Endodermal cell (in vitro differentiated cells): Measurements from ENCODE around the gene COL5A2. TPM values are rescaled to one million over a fixed set of nuclear protein-coding genes. Genes with fewer than 3 reads are reported as not detected.

ENCODE experiments used
- DNase-seq: peaks from one replicate; pipeline ENCODE4 v3.0.0-alpha.2; 2017
- H3K27ac ChIP-seq: 2 replicates; pipeline ENCODE4 v1.5.1; 2013; ENCODE audit warnings: mild to moderate bottlenecking, low read depth, low read length, moderate library complexity
- H3K27me3 ChIP-seq: 2 replicates; pipeline ENCODE4 v1.6.1; 2013; ENCODE audit warnings: mild to moderate bottlenecking, low read length, moderate library complexity; ENCODE audit not compliant: insufficient read depth, control insufficient read depth, poor library complexity, severe bottlenecking
- H3K36me3 ChIP-seq: 2 replicates; pipeline ENCODE4 v1.7.0; 2013; ENCODE audit warnings: mild to moderate bottlenecking, low read length, moderate library complexity; ENCODE audit not compliant: control insufficient read depth, insufficient read depth
- H3K4me1 ChIP-seq: one replicate; pipeline ENCODE4 v1.7.0; 2013; ENCODE audit warnings: low read length; ENCODE audit not compliant: control insufficient read depth, insufficient read depth
- H3K4me3 ChIP-seq: 2 replicates; pipeline ENCODE4 v1.5.1; 2013; ENCODE audit warnings: mild to moderate bottlenecking, low read length, moderate library complexity
- H3K9ac ChIP-seq: 2 replicates; pipeline ENCODE4 v1.6.1; 2013; ENCODE audit warnings: mild to moderate bottlenecking, low read length, moderate library complexity; ENCODE audit not compliant: poor library complexity, severe bottlenecking; ENCODE audit errors: extremely low read depth
- H3K9me3 ChIP-seq: 2 replicates; pipeline ENCODE4 v1.6.1; 2013; ENCODE audit warnings: mild to moderate bottlenecking, low read length, moderate library complexity; ENCODE audit not compliant: control insufficient read depth
- H3K27ac Mint-ChIP-seq: 2 replicates; pipeline ENCODE4 v1.8.0; 2020; ENCODE audit warnings: mixed read lengths
- H3K27me3 Mint-ChIP-seq: 2 replicates; pipeline ENCODE4 v1.8.0; 2021; ENCODE audit warnings: mild to moderate bottlenecking, mixed read lengths; ENCODE audit not compliant: insufficient read depth
- H3K36me3 Mint-ChIP-seq: 2 replicates; pipeline ENCODE4 v1.8.0; 2020; ENCODE audit warnings: low read depth, mixed read lengths
- H3K4me1 Mint-ChIP-seq: 2 replicates; pipeline ENCODE4 v1.8.0; 2020; ENCODE audit warnings: mixed read lengths
- H3K4me3 Mint-ChIP-seq: 2 replicates; pipeline ENCODE4 v1.8.0; 2020; ENCODE audit warnings: mild to moderate bottlenecking, moderate library complexity, mixed read lengths
- H3K9me3 Mint-ChIP-seq: 2 replicates; pipeline ENCODE4 v1.8.0; 2020; ENCODE audit warnings: mild to moderate bottlenecking, mixed read lengths
- CTCF ChIP-seq: fragments of 200-600 bp; sonication (generic); conservative IDR thresholded peaks from 2 replicates; pipeline ENCODE4 v1.5.0; 2021; ENCODE audit warnings: antibody characterized with exemption, mild to moderate bottlenecking
- WGBS, 2 experiments: methylation state at CpG; one replicate each; pipeline versions ENCODE4 v1.1.5 to v1.1.7; 2013; ENCODE audit warnings: missing lambda C conversion rate in 2 of 2, mixed read lengths in 1 of 2; ENCODE audit not compliant: insufficient coverage in 1 of 2, insufficient read length in 1 of 2; 5-methylcytosine and 5-hydroxymethylcytosine counted together
- total RNA-seq, 2 donors: library from RNA; stranded (reverse); fragmentation: NEBNext Ultra II Directional in 1 of 2; extraction: Animal tissue kit (Norgen Biotek cat#: 25700) in 1 of 2; gene quantifications; 2 replicates in 1 of 2; 3 replicates in 1 of 2; pipeline ENCODE4 v1.2.1, GENCODE V29; 2021

The COL5A2 gene
- total RNA-seq, 2 donors from 2014 or later = 117 to 153 TPM

- no peak for DNase-seq
- H3K27ac Mint-ChIP-seq = no peak overlapping the region
Observed at GRCh38 chr2:189092936-189093335, 86.6 kb downstream of the COL5A2 start.

GRCh38 chr2:189091253-189091652, 88.3 kb downstream of the COL5A2 start:
- no peak for TF ChIP-seq CTCF
- WGBS, 2 experiments = 79% methylated on average over 1 of the region's 1 CpG; no CpG with 5 or more reads in 1 of the 2 experiments
- H3K4me1 ChIP-seq = no peaks in the 10 kb centered on the region
- no peaks in the 10 kb centered on the region for H3K27me3 Mint-ChIP-seq
- H3K4me3 Mint-ChIP-seq = no peak overlapping the region
- peaks cover 5% of the 10 kb centered on the region for H3K9me3 ChIP-seq
- no peaks in the 10 kb centered on the region for H3K9me3 Mint-ChIP-seq
- H3K27me3 ChIP-seq = no peaks in the 10 kb centered on the region
- no peak overlapping the region for H3K9ac ChIP-seq
- no peak for DNase-seq
- peaks cover 43% of the 10 kb centered on the region for H3K36me3 Mint-ChIP-seq
- H3K27ac ChIP-seq = no peak overlapping the region
- peaks cover 89% of the 10 kb centered on the region for H3K36me3 ChIP-seq
- H3K27ac Mint-ChIP-seq = no peak overlapping the region
- no peak overlapping the region for H3K4me3 ChIP-seq
- H3K4me1 Mint-ChIP-seq = no peaks in the 10 kb centered on the region

More at GRCh38 chr2:189092936-189093335, 86.6 kb downstream of the COL5A2 start:
- no peaks in the 10 kb centered on the region for H3K4me1 ChIP-seq
- no peak overlapping the region for H3K4me3 Mint-ChIP-seq
- TF ChIP-seq CTCF = no peak
- H3K27me3 Mint-ChIP-seq = no peaks in the 10 kb centered on the region
- 92 to 94% methylated on average over 2 of the region's 2 CpGs for WGBS, 2 experiments
- no peaks in the 10 kb centered on the region for H3K27me3 ChIP-seq
- no peaks in the 10 kb centered on the region for H3K9me3 Mint-ChIP-seq
- no peaks in the 10 kb centered on the region for H3K4me1 Mint-ChIP-seq
- H3K4me3 ChIP-seq = no peak overlapping the region
- H3K9ac ChIP-seq = no peak overlapping the region
- no peak overlapping the region for H3K27ac ChIP-seq
- H3K36me3 ChIP-seq = peaks cover 92% of the 10 kb centered on the region
- peaks cover 5% of the 10 kb centered on the region for H3K9me3 ChIP-seq
- H3K36me3 Mint-ChIP-seq = peaks cover 39% of the 10 kb centered on the region

GRCh38 chr2:189088591-189089205, 90.9 kb downstream of the COL5A2 start:
- Histone ChIP-seq H3K27me3 (no peaks in the 10 kb centered on the region), H3K9me3 (no peaks in the 10 kb centered on the region), H3K27ac (no peak overlapping the region), H3K4me1 (no peaks in the 10 kb centered on the region), H3K4me3 (no peak overlapping the region), H3K9ac (no peak overlapping the region), H3K36me3 (peaks cover 92% of the 10 kb centered on the region)
- H3K27ac Mint-ChIP-seq = no peak overlapping the region
- TF ChIP-seq CTCF = no peak
- H3K4me3 Mint-ChIP-seq = no peak overlapping the region
- peaks cover 31% of the 10 kb centered on the region for H3K36me3 Mint-ChIP-seq
- H3K4me1 Mint-ChIP-seq = no peaks in the 10 kb centered on the region
- H3K9me3 Mint-ChIP-seq = no peaks in the 10 kb centered on the region
- 85% methylated on average over 3 of the region's 3 CpGs; no CpG with 5 or more reads in 1 of the 2 experiments for WGBS, 2 experiments
- DNase-seq = no peak
- no peaks in the 10 kb centered on the region for H3K27me3 Mint-ChIP-seq
